Uterus (tissue), 2 donors: Measurements from ENCODE around the gene MOB3B.

Source experiments
- POLR2A ChIP-seq, 2 donors: fragments of 450-650 bp; IDR thresholded peaks; one replicate each; pipeline ENCODE4 v1.6.1; 2016; ENCODE audit warnings: antibody characterized with exemption in 2 of 2, mild to moderate bottlenecking in 1 of 2, moderate library complexity in 1 of 2
- TF ChIP-seq, protein P1 (sequence below), 4 experiments: fragments of 200-600 bp in 2 of 4; fragments of 450-650 bp in 2 of 4; sonication (generic) in 2 of 4; IDR thresholded peaks; one replicate each; pipeline ENCODE4 v1.5.1; 2016 to 2019; ENCODE audit warnings: antibody characterized with exemption in 4 of 4, mild to moderate bottlenecking in 2 of 4, moderate library complexity in 1 of 4

DNA sequence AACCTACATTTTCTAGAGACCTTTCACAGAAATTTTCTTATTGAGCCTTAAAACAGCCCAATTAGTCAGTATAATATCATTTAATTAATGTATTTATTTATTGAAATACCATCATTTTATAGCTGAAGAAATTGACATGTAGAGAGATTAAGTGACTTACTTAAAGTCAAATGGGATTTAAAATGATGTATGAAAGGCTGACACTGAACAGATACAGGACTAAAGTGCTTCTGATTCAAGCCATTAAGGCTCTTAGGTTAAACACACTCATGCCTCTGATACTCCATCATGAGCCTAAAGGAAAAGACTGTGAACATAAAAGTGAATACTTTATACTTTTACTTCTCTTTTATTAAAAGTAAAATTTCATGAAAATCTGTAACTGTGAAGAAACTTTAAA is 30.8 kb upstream of the MOB3B start:
- TF ChIP-seq, protein P1, sequence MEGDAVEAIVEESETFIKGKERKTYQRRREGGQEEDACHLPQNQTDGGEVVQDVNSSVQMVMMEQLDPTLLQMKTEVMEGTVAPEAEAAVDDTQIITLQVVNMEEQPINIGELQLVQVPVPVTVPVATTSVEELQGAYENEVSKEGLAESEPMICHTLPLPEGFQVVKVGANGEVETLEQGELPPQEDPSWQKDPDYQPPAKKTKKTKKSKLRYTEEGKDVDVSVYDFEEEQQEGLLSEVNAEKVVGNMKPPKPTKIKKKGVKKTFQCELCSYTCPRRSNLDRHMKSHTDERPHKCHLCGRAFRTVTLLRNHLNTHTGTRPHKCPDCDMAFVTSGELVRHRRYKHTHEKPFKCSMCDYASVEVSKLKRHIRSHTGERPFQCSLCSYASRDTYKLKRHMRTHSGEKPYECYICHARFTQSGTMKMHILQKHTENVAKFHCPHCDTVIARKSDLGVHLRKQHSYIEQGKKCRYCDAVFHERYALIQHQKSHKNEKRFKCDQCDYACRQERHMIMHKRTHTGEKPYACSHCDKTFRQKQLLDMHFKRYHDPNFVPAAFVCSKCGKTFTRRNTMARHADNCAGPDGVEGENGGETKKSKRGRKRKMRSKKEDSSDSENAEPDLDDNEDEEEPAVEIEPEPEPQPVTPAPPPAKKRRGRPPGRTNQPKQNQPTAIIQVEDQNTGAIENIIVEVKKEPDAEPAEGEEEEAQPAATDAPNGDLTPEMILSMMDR (IDR thresholded peaks at IDR 0.05) = no peak
- TF ChIP-seq POLR2A (IDR thresholded peaks at IDR 0.05) = no peak
